ENCODE data around the gene TGM5.
A peak's percentile ranks its signal among the peaks of the same experiment; 100 is the strongest.
"Not testable (repeated sequence)": the region's sequence is repeated elsewhere in the genome, so short reads cannot be mapped to it uniquely, and the experiment has no call there.

The TGM5 gene

GRCh38 chr15:43266834-43267233, at the start of gene TGM5:
TSS of gene TGM5 (minus strand) at chr15:43266928. CDS start at chr15:43266849, 79 bp downstream.
- no peak for DNase-seq

- DNase-seq = no peak
Observed at GRCh38 chr15:43314171-43314570, 47.4 kb upstream of the TGM5 start.

- no peak for DNase-seq
Observed at GRCh38 chr15:43312378-43312777, 45.6 kb upstream of the TGM5 start.

- DNase-seq = no peak
Observed at GRCh38 chr15:43302205-43302817, 35.6 kb upstream of the TGM5 start, which contains the start of gene TGM7. TSS of gene TGM7 (minus strand) at chr15:43302255.

- no peak for DNase-seq
Observed at GRCh38 chr15:43299884-43300283, 33.2 kb upstream of the TGM5 start.

- no peak for DNase-seq
Observed at GRCh38 chr15:43299411-43299810, 32.7 kb upstream of the TGM5 start.

GRCh38 chr15:43294091-43294706, 27.5 kb upstream of the TGM5 start:
- DNase-seq = no peak

GRCh38 chr15:43293432-43293831, 26.7 kb upstream of the TGM5 start:
- no peak for DNase-seq

- DNase-seq = no peak
Observed at GRCh38 chr15:43292375-43293078, 25.8 kb upstream of the TGM5 start.

- not testable (repeated sequence) for DNase-seq
Observed at GRCh38 chr15:43289656-43290055, 22.9 kb upstream of the TGM5 start.

GRCh38 chr15:43287254-43287653, 20.5 kb upstream of the TGM5 start:
- no peak for DNase-seq

- DNase-seq = no peak
Observed at GRCh38 chr15:43286074-43286473, 19.3 kb upstream of the TGM5 start.

GRCh38 chr15:43285609-43286037, 18.9 kb upstream of the TGM5 start:
- peak; percentile 4 for DNase-seq

GRCh38 chr15:43283526-43283925, 16.8 kb upstream of the TGM5 start:
- DNase-seq = no peak

- DNase-seq = no peak
Observed at GRCh38 chr15:43281926-43282602, 15.3 kb upstream of the TGM5 start.

GRCh38 chr15:43280996-43281395, 14.3 kb upstream of the TGM5 start:
- no peak for DNase-seq

- no peak for DNase-seq
Observed at GRCh38 chr15:43279496-43279895, 12.8 kb upstream of the TGM5 start.

- no peak for DNase-seq
Observed at GRCh38 chr15:43278869-43279268, 12.1 kb upstream of the TGM5 start.

GRCh38 chr15:43277901-43278300, 11.2 kb upstream of the TGM5 start:
- DNase-seq = no peak

- DNase-seq = no peak
Observed at GRCh38 chr15:43277231-43277823, 10.6 kb upstream of the TGM5 start.

GRCh38 chr15:43276563-43277200, 10.0 kb upstream of the TGM5 start:
- DNase-seq = no peak

GRCh38 chr15:43275740-43276562, 9.2 kb upstream of the TGM5 start:
- DNase-seq = no peak
